ENCODE data around the gene PCAT6.

PCAT6 gene

DNA sequence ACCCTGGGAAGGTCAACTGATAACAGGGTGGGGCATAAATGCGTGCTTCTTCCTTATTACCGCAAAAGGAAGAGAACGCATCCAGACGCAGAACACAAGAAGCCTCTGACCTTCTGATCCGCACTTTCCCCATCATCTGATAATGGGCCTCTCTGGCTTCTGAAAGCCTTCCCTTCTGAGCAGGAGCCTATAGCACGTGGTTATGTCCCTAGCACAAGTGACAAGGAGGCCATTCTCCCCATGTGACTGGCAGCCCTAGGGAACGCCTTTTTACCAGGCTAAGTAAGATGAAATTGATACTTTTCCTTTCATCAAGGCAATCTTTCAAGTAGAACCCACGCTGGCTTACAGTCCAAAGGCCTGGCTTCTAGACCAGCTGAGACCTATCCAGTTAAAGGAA is 44.0 kb downstream of the PCAT6 start:
- TF ChIP-seq, protein P1, sequence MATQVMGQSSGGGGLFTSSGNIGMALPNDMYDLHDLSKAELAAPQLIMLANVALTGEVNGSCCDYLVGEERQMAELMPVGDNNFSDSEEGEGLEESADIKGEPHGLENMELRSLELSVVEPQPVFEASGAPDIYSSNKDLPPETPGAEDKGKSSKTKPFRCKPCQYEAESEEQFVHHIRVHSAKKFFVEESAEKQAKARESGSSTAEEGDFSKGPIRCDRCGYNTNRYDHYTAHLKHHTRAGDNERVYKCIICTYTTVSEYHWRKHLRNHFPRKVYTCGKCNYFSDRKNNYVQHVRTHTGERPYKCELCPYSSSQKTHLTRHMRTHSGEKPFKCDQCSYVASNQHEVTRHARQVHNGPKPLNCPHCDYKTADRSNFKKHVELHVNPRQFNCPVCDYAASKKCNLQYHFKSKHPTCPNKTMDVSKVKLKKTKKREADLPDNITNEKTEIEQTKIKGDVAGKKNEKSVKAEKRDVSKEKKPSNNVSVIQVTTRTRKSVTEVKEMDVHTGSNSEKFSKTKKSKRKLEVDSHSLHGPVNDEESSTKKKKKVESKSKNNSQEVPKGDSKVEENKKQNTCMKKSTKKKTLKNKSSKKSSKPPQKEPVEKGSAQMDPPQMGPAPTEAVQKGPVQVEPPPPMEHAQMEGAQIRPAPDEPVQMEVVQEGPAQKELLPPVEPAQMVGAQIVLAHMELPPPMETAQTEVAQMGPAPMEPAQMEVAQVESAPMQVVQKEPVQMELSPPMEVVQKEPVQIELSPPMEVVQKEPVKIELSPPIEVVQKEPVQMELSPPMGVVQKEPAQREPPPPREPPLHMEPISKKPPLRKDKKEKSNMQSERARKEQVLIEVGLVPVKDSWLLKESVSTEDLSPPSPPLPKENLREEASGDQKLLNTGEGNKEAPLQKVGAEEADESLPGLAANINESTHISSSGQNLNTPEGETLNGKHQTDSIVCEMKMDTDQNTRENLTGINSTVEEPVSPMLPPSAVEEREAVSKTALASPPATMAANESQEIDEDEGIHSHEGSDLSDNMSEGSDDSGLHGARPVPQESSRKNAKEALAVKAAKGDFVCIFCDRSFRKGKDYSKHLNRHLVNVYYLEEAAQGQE (IDR thresholded peaks at IDR 0.05; ENCODE audit: insufficient read depth in 1 of 2, low read depth in 2 of 2, low read length in 2 of 2) = no peak
- TF ChIP-seq TAF1 (IDR thresholded peaks at IDR 0.05; ENCODE audit: borderline replicate concordance, insufficient read depth, low read length) (no peak), POLR2AphosphoS5 (IDR thresholded peaks at IDR 0.05; ENCODE audit: low read depth, low read length) (no peak), SIN3A (IDR thresholded peaks at IDR 0.05; ENCODE audit: borderline replicate concordance, insufficient read depth, low read length) (no peak), FOXP2 (optimal IDR thresholded peaks at IDR 0.05; ENCODE audit: borderline replicate concordance, extremely low read depth, extremely low read length, insufficient read depth) (no peak)

DNA sequence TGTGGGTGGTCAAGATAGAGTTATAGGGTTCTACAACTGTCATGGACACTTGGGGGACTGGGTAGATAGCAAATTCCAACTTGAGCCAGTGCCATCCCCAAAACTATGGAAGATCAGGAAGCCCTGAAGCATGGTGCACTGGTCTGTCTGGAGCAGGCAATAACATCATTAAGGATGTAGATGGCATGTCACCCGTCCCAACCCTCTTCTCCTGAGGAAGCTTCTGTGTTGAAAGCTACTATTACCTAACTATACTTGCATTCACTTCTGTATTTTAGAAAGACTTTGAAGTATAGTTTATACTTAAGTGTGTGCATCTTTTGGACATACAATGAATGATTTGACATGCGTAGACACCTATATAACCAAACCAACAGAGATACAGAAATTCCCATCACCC is 45.3 kb downstream of the PCAT6 start:
- TF ChIP-seq, protein P1 (IDR thresholded peaks at IDR 0.05; ENCODE audit: insufficient read depth in 1 of 2, low read depth in 2 of 2, low read length in 2 of 2) = no peak
- TF ChIP-seq SIN3A (IDR thresholded peaks at IDR 0.05; ENCODE audit: borderline replicate concordance, insufficient read depth, low read length) (no peak), FOXP2 (optimal IDR thresholded peaks at IDR 0.05; ENCODE audit: borderline replicate concordance, extremely low read depth, extremely low read length, insufficient read depth) (no peak), POLR2AphosphoS5 (IDR thresholded peaks at IDR 0.05; ENCODE audit: low read depth, low read length) (no peak), TAF1 (IDR thresholded peaks at IDR 0.05; ENCODE audit: borderline replicate concordance, insufficient read depth, low read length) (no peak)

DNA sequence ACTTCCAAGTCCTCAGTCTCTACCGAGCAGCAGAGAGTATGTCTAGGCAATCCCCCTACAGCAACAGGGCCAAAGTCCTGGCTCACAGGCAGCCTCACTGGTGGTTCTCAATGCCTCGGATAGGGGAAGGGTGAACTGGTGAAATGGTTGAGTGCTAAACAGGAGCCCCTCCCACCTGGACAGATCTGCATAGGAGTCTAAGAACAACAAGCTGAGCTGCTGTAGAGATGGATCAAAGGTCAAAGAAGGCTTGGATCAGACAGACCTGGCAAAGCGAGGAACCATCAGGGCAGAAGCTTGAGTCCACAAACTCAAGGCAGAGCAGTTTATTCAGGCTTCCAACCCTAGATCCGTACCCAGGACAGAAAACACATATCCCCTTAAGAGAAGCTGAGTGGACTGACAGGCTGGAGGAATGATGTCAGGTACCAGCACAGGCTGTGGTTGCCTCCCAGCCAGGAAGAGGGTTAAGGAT is 46.4 kb downstream of the PCAT6 start:
- TF ChIP-seq SIN3A (IDR thresholded peaks at IDR 0.05; ENCODE audit: borderline replicate concordance, insufficient read depth, low read length) (no peak), POLR2AphosphoS5 (IDR thresholded peaks at IDR 0.05; ENCODE audit: low read depth, low read length) (no peak), FOXP2 (optimal IDR thresholded peaks at IDR 0.05; ENCODE audit: borderline replicate concordance, extremely low read depth, extremely low read length, insufficient read depth) (no peak), TAF1 (IDR thresholded peaks at IDR 0.05; ENCODE audit: borderline replicate concordance, insufficient read depth, low read length) (no peak)
- TF ChIP-seq, protein P1 (IDR thresholded peaks at IDR 0.05; ENCODE audit: insufficient read depth in 1 of 2, low read depth in 2 of 2, low read length in 2 of 2) = no peak

GRCh38 chr1:202858331-202858730 is 47.6 kb downstream of the PCAT6 start:
- TF ChIP-seq POLR2AphosphoS5 (IDR thresholded peaks at IDR 0.05; ENCODE audit: low read depth, low read length) = no peak
- no peak for TF ChIP-seq FOXP2 (optimal IDR thresholded peaks at IDR 0.05; ENCODE audit: borderline replicate concordance, extremely low read depth, extremely low read length, insufficient read depth)
- TF ChIP-seq SIN3A (IDR thresholded peaks at IDR 0.05; ENCODE audit: borderline replicate concordance, insufficient read depth, low read length) = no peak
- no peak for TF ChIP-seq TAF1 (IDR thresholded peaks at IDR 0.05; ENCODE audit: borderline replicate concordance, insufficient read depth, low read length)
- TF ChIP-seq, protein P1 (IDR thresholded peaks at IDR 0.05; ENCODE audit: insufficient read depth in 1 of 2, low read depth in 2 of 2, low read length in 2 of 2) = no peak
